DMS 273 (cell line): Measurements from ENCODE around the gene REV3L.
"Not testable (repeated sequence)": the region's sequence is repeated elsewhere in the genome, so short reads cannot be mapped to it uniquely, and the experiment has no call there.

Experiments used
- DNase-seq: peaks from one replicate; lab custom pipeline; 2025; ENCODE audit not compliant: unreplicated experiment; lab: John Stamatoyannopoulos, UW

Gene REV3L

GRCh38 chr6:111381123-111381522, 101.9 kb downstream of the REV3L start:
- no peak for DNase-seq

GRCh38 chr6:111379831-111380230, 103.2 kb downstream of the REV3L start:
- no peak for DNase-seq

GRCh38 chr6:111379302-111379701, 103.7 kb downstream of the REV3L start:
- DNase-seq, result no peak

GRCh38 chr6:111377558-111378120, 105.4 kb downstream of the REV3L start:
- no peak for DNase-seq

- DNase-seq, result no peak
Observed at GRCh38 chr6:111367393-111368088, 115.5 kb downstream of the REV3L start.

- peak; percentile 69 for DNase-seq
Observed at GRCh38 chr6:111361648-111362047, 121.4 kb downstream of the REV3L start.

- no peak for DNase-seq
Observed at GRCh38 chr6:111358454-111358853, 124.6 kb downstream of the REV3L start.

- no peak for DNase-seq
Observed at GRCh38 chr6:111357705-111358104, 125.3 kb downstream of the REV3L start.

- no peak for DNase-seq
Observed at GRCh38 chr6:111356551-111356950, 126.5 kb downstream of the REV3L start.

GRCh38 chr6:111354758-111355555, 128.1 kb downstream of the REV3L start:
- no peak for DNase-seq

- DNase-seq, result no peak
Observed at GRCh38 chr6:111353912-111354462, 129.0 kb downstream of the REV3L start.

GRCh38 chr6:111347589-111347988, 135.4 kb downstream of the REV3L start:
- no peak for DNase-seq

GRCh38 chr6:111342913-111343312, 140.1 kb downstream of the REV3L start:
- DNase-seq, result no peak

- DNase-seq, result no peak
Observed at GRCh38 chr6:111339294-111339693, 143.7 kb downstream of the REV3L start.

GRCh38 chr6:111338843-111339242, 144.2 kb downstream of the REV3L start:
- DNase-seq, result no peak

- DNase-seq, result no peak
Observed at GRCh38 chr6:111337829-111338236, 145.2 kb downstream of the REV3L start.

- DNase-seq, result no peak
Observed at GRCh38 chr6:111329882-111330633, 153.0 kb downstream of the REV3L start.

- DNase-seq, result no peak
Observed at GRCh38 chr6:111326563-111326962, 156.5 kb downstream of the REV3L start.

GRCh38 chr6:111322145-111322544, 160.9 kb downstream of the REV3L start:
- no peak for DNase-seq

GRCh38 chr6:111307950-111308349, 175.1 kb downstream of the REV3L start:
- DNase-seq, result not testable (repeated sequence)

- no peak for DNase-seq
Observed at GRCh38 chr6:111307275-111307858, 175.7 kb downstream of the REV3L start.
